Measurements from ENCODE around the gene FBLIM1. TPM values are rescaled to one million over a fixed set of nuclear protein-coding genes. Genes with fewer than 3 reads are reported as not detected.

FBLIM1 gene
- total RNA-seq, 1 donor from 2014 or later: 6.2 TPM

DNA sequence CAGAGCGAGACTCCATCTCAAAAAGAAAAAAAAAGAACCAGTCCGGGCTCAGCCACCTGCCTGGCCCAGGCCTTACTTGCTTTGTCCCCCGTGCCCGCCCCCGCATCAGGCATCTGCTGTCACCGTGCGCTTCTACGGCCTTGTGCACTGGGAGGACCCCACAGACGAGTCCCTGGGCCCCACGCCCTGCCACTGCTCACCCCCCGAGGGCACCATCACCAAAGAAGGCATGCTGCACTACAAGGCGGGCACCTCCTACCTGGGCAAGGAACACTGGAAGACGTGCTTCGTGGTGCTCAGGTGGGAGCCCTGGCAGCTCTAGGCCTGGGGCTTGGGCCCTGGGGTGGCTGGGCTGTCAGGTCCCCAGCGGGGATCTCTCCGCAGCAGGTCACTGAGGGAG, 28.2 kb upstream of the FBLIM1 start:
- ATAC-seq (no peak), DNase-seq (ENCODE audit: low spot score) (no peak)

DNA sequence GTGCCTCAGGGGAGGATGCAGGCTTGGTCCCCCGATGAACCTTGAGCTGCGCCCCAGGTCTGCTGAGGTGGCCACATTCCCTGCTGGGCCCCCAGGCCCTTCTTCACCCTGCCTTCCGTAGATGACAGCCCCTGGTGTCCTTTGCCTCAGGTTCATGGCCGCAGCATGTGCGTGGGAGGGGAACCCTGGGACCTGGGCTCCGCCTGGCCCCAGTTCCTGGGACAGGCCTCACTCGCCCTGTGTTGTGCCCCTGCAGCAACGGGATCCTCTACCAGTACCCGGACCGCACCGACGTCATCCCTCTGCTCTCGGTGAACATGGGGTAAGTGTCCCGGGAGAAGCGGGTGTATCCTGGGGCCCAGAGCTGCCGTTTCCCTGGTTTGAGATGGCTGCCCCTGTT, 27.7 kb upstream of the FBLIM1 start:
- no peak for DNase-seq (ENCODE audit: low spot score)

DNA sequence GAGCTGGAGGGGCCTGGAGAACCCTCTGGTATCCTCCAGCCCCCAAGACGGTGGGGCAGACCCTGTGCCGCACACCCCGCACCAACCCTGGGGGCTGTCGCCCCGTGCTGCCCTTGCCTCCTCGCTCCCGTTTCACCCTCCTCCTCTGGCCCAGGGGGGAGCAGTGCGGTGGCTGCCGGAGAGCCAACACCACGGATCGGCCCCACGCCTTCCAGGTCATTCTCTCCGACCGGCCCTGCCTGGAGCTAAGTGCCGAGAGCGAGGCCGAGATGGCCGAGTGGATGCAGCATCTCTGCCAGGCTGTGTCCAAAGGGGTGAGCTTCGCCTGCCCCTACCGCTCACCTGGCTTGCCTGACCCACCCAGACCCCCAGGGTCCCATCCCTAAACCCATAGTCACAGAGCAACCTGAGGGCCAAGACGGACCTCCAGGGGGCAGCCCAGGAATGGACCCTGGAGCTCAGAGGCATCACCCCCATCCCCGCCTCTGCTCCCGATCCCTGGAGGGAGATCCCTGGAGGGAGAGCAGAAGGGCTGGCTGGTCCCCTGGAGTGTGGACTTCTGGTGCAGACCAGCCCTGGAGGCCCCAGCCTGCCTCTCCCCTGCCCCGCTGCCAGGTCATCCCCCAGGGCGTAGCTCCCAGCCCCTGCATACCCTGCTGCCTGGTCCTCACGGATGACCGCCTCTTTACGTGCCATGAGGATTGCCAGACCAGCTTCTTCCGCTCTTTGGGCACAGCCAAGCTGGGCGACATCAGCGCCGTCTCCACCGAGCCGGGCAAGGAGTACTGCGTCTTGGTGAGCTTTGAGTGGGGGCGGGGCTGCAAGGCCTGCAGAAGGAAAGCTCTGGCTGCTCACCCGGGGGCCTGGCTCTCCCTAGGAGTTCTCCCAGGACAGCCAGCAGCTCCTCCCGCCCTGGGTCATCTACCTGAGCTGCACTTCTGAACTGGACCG, 26.6 kb upstream of the FBLIM1 start:
- DNase-seq (ENCODE audit: low spot score) (no peak), ATAC-seq (no peak)

More for the DNA sequence above, 27.7 kb upstream of the FBLIM1 start:
- ATAC-seq: no peak

DNA sequence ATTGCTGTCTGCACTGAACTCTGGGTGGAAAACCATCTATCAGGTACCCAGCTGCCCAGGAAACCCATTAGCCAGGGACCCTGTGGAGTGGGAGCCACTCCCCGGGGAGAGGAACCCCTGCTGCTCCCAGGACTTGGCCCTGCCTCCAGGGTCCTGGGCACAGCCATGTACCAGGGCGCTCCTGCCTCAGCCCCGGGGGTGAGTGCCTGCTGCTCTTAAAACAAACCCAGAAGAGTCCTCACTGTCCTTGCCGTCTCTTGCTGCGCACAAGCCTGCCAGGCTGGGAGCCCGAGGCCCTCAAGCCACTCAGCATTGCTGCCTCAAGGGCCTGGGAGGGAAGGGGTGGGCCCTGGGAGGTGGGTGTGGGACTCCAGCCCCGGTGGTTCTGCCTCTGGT, 25.9 kb upstream of the FBLIM1 start:
- ATAC-seq (no peak), DNase-seq (ENCODE audit: low spot score) (no peak)

DNA sequence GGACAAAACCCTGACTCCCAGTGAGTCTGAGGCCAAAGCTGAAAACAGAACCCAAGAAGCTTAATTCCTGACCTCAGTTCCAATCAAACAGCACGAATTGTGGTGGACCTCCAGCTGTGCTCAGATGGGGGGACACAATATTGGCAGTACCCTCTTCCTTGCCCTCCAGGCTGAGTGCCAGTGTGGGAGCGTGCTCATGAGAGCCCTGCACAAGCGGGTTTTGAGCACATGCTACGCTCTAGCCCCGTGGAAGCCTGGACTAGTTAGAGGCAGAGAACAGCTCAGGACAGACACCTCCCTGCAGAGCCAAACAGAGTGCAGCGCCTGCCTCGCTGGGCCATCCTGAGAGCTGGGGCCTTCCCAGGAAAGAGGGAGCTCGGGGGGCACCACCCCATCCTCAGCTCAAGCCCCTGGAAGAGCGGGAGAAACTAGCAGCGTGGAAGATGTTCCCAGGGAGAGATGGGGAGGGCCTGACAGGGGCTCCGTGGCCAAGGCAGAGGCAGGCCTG, 25.3 kb upstream of the FBLIM1 start:
- ATAC-seq: no peak
- no peak for DNase-seq (ENCODE audit: low spot score)

DNA sequence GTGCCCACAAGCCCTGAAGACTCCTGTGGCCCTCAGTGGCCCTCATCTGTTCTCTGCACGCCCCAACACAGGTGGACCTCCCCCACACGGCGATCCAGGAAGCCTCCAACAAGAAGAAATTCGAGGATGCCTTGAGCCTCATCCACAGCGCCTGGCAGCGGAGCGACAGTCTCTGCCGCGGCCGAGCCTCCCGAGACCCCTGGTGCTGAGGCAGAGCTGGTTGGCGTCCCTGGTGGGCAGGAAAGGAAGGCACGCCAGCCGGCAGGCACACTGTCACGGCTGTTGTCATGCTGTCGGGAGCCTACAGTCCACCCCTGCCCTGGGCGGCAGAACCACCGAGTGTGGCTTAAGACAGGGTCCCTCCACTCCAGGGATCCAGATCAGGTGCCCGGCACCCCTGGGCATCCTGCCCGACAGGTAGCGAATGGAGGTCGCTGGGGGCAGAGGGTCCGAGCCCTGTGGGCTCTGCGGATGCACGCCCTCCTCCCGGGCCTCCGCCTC, 24.8 kb upstream of the FBLIM1 start:
- ATAC-seq (no peak), DNase-seq (ENCODE audit: low spot score) (no peak)

DNA sequence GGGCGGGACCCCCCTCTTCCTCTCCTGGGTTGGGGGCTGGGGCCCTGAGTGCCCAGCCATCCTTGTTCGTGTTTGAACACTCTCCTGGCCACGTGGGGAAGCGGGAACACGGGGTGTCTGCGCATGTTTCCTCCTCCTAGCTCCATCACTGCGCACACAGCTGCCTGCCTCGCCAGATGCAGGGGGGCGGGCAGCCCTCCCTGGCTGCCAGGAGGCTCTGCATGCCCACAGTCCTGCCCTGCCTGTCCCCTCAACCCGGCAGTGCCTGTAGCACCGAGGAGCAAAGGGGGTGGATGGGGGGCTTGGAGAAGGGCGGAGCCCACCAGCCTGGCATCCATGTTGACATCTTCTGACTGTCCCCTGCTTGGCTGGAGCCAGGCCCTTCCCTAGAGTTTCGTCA, 24.3 kb upstream of the FBLIM1 start:
- no peak for DNase-seq (ENCODE audit: low spot score)
- no peak for ATAC-seq

DNA sequence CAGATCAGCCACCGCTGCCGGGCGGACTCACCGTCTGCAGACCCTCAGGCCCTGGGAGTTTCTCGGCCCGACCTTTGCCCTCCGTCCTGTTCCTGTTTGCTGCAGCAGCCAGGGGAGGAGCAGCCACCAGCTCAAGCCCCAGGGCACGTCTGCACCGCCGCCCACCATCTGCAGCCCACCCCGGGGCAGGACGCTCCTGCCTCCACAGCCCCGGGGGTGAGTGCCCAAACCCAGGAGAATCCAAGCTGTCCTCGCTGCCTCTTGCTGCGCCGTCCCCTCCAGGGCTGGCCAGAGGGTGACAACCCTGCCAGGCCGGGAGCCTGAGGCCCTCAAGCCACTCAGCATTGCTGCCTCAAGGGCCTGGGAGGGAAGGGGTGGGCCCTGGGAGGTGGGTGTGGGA, 23.7 kb upstream of the FBLIM1 start:
- ATAC-seq: no peak
- no peak for DNase-seq (ENCODE audit: low spot score)

DNA sequence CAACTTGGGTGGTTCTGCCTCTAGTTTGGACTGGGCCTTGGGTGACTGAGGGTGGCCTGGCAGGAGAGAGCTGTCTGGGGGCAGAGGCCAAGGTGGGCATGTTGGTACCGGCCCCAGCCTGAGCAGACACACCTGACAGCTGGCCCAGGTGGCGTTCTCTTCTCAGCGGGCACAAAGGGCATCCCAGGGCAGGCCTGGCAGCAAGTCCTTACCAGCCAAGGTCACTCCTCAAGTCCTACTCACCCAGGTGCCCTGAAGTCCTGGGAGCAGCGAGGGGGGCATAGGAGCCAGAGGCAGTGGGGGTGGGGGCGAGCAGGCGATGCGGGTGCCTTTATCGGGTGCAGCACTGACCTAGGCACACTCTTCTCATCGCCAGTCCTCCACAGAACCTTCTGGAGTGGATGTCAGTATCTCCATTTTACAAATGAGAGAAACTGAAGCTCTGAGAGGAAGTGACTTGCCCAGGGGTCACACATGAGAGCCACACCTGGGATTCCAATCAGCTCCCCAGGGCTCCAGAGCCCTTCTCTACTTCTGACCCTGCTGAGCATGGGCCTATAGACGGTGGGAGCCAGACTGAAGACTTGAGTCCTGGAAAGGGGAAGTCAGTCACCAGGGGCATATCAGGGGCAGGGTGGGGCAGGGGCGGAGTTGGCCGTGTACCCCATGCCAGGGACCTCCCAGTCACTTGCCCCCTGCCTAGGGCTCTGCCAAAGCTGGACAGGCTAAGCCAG, 23.1 kb upstream of the FBLIM1 start:
- ATAC-seq (peak; percentile 52), DNase-seq (ENCODE audit: low spot score) (peak; percentile 76)

DNA sequence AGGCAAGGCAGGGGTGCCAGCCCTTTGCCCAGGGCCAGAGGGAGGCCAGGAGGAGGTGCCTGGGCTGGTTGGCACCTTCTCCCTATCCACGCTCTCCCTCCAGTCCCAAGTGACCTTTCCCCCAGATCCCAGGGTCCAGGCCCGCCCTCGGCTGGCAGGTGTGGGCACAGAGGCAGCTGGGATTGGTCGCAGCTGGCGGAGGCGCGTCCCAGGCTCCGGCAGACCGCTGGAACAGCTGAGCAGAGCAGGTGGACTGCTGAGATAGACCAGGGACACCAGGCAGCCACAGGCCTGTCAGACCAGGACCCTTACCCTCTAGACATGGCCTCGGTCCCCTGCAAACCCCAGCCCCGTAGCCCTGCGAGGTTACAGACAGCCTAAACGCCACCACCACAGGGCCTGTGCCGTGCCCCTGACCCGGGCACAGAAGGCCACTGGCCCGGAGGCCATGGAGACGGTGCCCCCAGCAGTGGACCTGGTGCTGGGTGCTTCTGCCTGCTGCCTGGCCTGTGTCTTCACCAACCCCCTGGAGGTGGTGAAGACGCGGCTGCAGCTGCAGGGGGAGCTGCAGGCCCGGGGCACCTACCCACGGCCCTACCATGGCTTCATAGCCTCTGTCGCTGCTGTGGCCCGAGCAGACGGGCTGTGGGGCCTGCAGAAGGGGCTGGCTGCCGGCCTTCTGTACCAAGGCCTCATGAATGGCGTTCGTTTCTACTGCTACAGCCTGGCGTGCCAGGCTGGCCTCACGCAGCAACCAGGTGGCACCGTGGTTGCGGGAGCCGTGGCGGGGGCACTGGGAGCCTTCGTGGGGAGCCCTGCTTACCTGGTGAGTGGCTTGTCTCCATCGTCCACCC, 22.3 kb upstream of the FBLIM1 start, which contains the start of gene SLC25A34:
Gene SLC25A34, plus strand, starts transcription at position 221 of the 854 bp plus-strand sequence. Its CDS starts 228 bp downstream, at position 449.
- peak; percentile 98 for DNase-seq (ENCODE audit: low spot score)
- peak; percentile 79 for ATAC-seq

DNA sequence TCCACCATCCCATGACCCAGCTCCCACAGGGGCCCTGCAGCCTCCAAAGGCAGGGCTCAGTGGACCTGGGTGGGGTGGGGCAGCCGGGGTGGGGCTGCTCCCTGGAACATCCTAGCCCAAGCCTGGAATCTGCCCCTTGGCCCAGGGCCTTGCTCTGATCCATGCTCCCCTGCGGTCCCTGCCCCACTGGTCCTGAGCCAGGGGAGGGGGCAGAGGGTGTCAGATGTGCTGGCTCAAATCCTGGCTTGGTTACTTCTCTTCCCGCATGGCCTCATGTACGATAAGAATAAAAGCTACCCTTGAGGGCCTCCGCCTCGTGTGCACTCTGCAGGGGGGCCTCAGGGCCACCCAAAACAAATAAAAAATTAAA, 21.7 kb upstream of the FBLIM1 start:
- peak; percentile 58 for ATAC-seq
- DNase-seq (ENCODE audit: low spot score): peak; percentile 88

DNA sequence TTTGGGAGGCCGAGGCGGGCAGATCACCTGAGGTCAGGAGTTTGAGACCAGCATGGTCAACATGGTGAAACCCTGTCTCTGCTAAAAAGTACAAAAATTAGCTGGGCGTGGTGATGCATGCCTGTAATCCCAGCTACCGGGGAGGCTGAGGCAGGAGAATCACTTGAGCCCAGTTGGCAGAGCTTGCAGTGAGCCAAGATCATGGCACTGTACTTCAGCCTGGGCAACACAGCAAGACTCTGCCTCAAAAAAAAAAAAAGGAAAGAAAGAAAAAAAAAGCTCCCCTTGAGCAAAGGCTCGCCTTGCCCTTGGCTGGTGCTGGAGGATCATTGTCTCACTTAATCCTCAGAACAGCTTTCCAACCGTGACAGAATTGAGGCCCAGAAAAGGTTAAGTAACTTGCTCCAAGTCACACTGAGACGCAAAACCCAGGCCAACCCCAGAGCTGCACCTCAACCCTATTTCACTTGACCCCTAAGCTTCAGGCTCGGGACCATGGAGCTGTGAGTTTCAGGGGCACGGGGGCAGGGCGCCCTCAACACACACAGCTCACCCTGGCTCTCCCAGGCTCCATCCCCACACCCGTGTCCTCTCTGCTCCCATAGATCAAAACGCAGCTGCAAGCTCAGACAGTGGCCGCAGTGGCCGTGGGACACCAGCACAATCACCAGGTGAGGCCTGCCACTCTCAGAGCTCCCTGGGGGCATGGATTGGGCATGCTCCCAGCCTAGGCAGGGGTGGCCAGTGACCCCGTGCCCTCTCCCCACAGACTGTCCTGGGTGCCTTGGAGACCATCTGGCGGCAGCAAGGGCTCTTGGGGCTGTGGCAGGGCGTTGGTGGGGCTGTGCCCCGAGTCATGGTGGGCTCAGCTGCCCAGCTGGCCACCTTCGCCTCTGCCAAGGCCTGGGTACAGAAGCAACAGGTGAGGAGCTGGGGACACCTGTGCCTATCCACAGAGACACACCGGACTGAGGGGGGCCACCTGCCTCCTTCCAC, 21.0 kb upstream of the FBLIM1 start:
- DNase-seq (ENCODE audit: low spot score): no peak

DNA sequence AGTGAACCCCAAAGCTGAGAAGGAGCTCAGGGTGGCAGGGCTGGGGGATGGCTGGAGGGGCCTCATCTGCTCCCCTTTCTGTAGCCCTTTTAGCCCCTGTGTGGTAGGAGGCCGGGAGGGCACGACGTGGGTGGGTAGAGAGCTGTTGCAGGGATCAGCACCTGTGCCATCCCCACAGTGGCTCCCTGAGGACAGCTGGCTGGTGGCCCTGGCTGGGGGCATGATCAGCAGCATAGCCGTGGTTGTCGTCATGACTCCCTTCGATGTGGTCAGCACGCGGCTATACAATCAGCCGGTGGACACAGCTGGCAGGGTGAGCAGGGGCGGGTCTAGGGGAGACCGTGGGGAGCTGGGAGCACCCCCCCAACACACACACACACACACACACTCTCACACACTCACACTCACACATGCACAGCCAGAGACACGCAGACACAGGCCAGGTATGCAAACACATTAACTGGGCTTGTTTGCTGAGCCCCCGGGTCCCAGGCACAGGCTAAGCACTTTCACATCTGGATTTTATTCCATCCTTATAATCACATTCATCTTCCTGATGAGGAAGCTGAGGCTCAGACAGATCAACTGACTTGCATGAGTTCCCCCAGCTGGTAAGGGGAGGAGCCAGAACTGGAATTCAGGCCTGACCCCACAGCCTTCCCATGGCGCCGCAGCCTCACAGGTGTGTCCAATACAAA, 20.0 kb upstream of the FBLIM1 start:
- ATAC-seq (no peak), DNase-seq (ENCODE audit: low spot score) (no peak)

More for the DNA sequence above, 21.0 kb upstream of the FBLIM1 start:
- ATAC-seq: no peak

DNA sequence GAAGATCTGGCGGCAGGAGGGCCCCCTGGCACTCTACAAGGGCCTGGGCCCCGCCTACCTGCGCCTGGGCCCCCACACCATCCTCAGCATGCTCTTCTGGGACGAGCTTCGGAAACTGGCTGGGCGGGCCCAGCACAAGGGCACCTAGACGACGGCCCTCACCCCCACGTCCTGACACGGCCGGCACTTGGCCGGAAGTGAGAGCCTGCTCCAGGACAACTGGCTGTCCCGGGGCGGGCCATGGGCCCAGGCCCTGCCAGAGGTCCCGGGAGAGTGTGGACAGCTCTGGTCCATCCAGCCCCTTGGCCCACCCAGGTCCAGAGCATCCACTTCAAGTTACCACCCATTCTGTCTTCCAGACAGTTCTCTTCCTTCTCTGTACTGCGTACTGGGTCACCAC, 19.3 kb upstream of the FBLIM1 start:
- no peak for ATAC-seq
- no peak for DNase-seq (ENCODE audit: low spot score)

DNA sequence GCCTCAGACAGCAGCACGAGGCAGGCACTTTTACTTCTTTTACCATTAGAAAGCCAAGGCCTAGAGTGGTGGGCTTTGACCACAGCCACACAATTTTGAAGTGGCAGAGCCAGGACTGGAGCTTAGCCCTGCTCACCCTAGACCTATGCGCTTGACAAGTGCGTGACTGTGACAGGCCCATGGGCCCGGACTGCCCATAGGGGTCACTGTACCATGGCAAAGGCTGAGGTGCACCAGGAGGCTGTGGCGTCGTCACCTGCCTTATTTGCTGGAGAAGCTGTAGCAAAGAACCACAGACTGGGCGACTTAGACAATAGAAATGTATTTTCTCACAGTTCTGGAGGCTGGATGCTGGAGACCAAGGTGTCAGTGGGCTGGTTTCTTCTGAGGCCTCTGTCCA, 18.9 kb upstream of the FBLIM1 start:
- no peak for DNase-seq (ENCODE audit: low spot score)

DNA sequence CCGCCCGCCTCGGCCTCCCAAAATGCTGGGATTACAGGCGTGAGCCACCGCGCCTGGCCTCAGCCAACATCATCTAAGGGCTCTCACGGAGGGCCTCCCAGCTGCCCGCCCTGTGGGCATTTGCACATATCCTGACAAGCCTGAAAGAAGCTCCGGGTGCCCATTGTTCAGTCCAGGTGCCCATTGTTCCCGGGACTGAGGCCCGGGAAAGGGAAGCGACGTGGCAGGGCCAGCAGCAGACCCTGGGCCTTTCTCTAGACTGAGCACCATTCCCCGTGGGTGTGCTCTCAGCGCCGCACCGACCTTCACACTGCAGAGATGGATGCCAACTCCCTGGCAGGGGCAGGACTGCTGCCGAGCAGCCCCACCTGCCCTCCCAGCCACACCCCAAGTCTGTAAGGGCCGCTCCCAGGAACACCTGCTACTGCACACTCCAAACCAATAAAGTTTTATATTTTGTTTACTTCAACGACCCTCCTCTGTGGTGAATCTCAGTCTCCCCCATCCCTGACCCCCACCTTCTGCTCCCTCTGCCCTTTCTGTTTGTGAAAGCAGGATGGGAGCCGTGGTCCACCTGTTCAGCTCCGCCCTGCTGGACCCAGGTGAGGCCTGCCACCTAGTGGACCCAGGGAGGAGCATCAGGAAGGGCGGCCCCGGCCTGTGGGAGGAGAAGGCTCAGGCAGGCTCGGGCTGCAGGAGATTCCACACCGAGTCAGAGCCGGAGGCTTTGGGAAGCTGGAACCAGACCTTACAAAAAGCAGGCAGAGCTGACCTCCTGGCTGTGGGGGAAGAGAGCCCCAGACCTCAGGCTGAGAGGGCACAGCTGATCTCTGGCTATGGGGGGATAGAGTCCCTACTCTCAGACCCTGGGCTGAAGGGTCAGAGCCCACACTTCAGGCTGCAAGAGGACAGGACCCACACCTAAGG, 17.4 kb upstream of the FBLIM1 start:
- DNase-seq (ENCODE audit: low spot score): peak; percentile 89
- ATAC-seq: peak; percentile 78

More for the DNA sequence above, 18.9 kb upstream of the FBLIM1 start:
- no peak for ATAC-seq

DNA sequence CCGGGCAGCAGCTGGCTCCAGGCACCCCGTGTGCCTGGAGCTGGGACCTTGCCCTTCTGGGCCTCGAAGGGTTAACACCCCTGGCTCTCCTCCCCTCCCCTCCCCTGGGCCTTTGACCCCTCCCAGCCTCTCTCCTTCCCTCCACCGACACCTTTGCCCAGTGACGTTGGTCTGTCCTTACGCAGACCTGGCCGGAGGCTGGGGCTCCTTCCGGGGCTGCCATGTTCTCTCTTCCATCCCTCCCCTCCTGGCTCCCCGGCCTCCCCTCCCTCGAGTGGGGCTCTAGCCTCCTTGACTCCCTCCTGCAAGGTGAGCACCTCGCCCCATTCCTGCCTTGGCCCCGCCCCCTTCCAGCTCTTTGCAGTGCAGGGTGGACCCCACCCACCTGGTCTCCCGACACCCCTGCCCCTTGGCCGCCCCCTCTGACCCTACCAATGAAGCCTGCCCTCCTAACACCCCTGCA, 16.2 kb upstream of the FBLIM1 start, which contains the start of gene TMEM82:
Gene TMEM82, plus strand, starts transcription at position 161 of the 463 bp plus-strand sequence. Its CDS starts 61 bp downstream, at position 222.
- DNase-seq (ENCODE audit: low spot score) (peak; percentile 90), ATAC-seq (peak; percentile 83)

Data from left lobe of liver (tissue), 2 donors.